DMS53 treated with DMSO at 0.1 percent for 48 hours (cell line): ENCODE results near the gene LRRC51.
"Not testable (repeated sequence)": the region's sequence is repeated elsewhere in the genome, so short reads cannot be mapped to it uniquely, and the experiment has no call there.

Source experiments
- DNase-seq: peaks from one replicate; lab custom pipeline; 2025; ENCODE audit not compliant: unreplicated experiment; lab: John Stamatoyannopoulos, UW

LRRC51 gene

DNA sequence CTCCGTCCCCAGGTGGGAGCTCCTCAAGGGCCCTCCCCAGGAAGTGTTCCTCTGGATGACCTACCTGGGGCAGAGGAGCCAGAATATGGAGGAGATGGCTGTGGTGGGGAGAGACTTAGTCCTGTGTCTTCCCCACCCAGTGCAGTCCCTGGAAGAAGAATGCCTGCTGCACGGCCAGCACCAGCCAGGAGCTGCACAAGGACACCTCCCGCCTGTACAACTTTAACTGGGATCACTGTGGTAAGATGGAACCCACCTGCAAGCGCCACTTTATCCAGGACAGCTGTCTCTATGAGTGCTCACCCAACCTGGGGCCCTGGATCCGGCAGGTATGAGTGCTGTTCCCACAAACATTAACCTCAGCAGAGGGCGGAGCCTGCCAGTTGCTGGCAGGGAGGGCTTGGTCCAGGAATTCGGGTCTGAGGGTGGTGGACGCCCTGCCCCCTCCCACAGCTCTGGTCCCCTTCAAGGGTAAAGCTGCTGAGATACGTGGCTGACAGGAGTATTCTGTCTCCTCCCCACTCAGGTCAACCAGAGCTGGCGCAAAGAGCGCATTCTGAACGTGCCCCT lies 58.3 kb downstream of the LRRC51 start:
- no peak for DNase-seq

DNA sequence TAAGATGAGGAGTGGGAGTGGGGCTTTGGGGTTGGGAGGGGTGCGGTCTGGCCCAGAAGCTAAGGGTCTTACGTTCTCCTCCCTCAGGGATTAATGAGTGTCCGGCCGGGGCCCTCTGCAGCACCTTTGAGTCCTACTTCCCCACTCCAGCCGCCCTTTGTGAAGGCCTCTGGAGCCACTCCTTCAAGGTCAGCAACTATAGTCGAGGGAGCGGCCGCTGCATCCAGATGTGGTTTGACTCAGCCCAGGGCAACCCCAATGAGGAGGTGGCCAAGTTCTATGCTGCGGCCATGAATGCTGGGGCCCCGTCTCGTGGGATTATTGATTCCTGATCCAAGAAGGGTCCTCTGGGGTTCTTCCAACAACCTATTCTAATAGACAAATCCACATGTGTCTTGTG lies 58.9 kb downstream of the LRRC51 start:
- no peak for DNase-seq

DNA sequence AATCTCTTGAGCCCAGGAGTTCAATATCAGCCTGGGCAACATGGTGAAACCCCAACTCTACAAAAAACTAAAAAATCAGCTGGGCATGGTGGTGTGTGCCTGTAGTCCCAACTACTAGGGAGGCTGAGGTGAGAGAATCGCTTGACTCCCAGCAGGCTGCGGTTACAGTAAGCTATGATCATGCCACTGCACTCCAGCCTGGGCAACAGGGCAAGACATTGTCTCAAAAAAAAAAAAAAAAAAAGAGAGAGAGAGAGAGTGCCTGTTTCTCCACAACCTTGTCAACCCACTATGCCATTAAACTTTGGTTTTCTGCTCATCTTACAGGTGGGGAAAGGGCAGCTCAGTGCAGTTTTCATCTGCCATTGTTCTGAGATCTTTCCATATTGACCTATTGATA lies 60.0 kb downstream of the LRRC51 start:
- DNase-seq, result no peak

- no peak for DNase-seq
Observed at GRCh38 chr11:72141066-72141465, 60.4 kb downstream of the LRRC51 start.

GRCh38 chr11:72142086-72142485 lies 61.4 kb downstream of the LRRC51 start:
- DNase-seq, result not testable (repeated sequence)

- DNase-seq, result not testable (repeated sequence)
Observed at GRCh38 chr11:72142543-72142942, 61.9 kb downstream of the LRRC51 start.

- DNase-seq, result no peak
Observed at GRCh38 chr11:72144807-72145565, 64.3 kb downstream of the LRRC51 start.
